PC-3 (cell line): ENCODE results near the gene CNTN2. TPM values are rescaled to one million over a fixed set of nuclear protein-coding genes. Genes with fewer than 3 reads are reported as not detected.

Experiments
- ATAC-seq: fragments of 200-7000 bp; cut with Tn5 transposase; 2 replicates; pipeline ENCODE4 v1.9.1; 2020; ENCODE audit warnings: mild to moderate bottlenecking, moderate library complexity
- BruUV-seq: library from RNA; stranded (reverse); fragments of 400-500 nt; replicated peaks from 2 replicates; lab custom pipeline; 2021; lab: Mats Ljungman, UMichigan
- CTCF ChIA-PET: fragments of 300-600 bp; sonication (Branson Sonifier 250); formaldehyde crosslinking; loops from one replicate; lab custom pipeline; 2022; ENCODE audit warnings: antibody characterized with exemption; lab: Charles Lee
- POLR2A ChIA-PET: fragments of 300-600 bp; sonication (Branson Sonifier 250); formaldehyde crosslinking; loops from one replicate; lab custom pipeline; 2022; ENCODE audit warnings: antibody characterized with exemption; ENCODE audit not compliant: unreplicated experiment; lab: Charles Lee
- DNase-seq: peaks from one replicate; pipeline ENCODE4 v3.0.0-alpha.2; 2015
- H2AFZ ChIP-seq: fragments of 300-600 bp; sonication (generic); 2 replicates; pipeline ENCODE4 v1.6.0; 2016; ENCODE audit warnings: antibody characterized with exemption, low read length
- H3F3A ChIP-seq: fragments of 300-600 bp; sonication (generic); one replicate; pipeline ENCODE4 v1.6.0; 2017; ENCODE audit warnings: antibody characterized with exemption, low read length, control low read depth, mild to moderate bottlenecking; ENCODE audit not compliant: unreplicated experiment
- H3K27ac ChIP-seq: fragments of 300-600 bp; sonication (generic); 2 replicates; pipeline ENCODE4 v1.5.1; 2016; ENCODE audit warnings: mild to moderate bottlenecking, low read length
- H3K27me3 ChIP-seq: fragments of 300-600 bp; sonication (generic); 2 replicates; pipeline ENCODE4 v1.6.1; 2016; ENCODE audit warnings: low read length, mixed read lengths
- H3K36me3 ChIP-seq: fragments of 300-600 bp; sonication (generic); 2 replicates; pipeline ENCODE4 v1.6.1; 2016; ENCODE audit warnings: low read depth, mixed run types, low read length, mixed read lengths
- H3K4me1 ChIP-seq: fragments of 300-600 bp; sonication (generic); 2 replicates; pipeline ENCODE4 v1.5.1; 2016; ENCODE audit warnings: low read length; ENCODE audit not compliant: insufficient read depth
- H3K4me2 ChIP-seq: fragments of 300-600 bp; sonication (generic); 2 replicates; pipeline ENCODE4 v1.6.0; 2016; ENCODE audit warnings: low read length
- H3K4me3 ChIP-seq: fragments of 300-600 bp; sonication (generic); 2 replicates; pipeline ENCODE4 v1.5.1; 2016; ENCODE audit warnings: mild to moderate bottlenecking, low read length, mixed read lengths
- H3K79me2 ChIP-seq: fragments of 300-600 bp; sonication (generic); 2 replicates; pipeline ENCODE4 v1.6.1; 2017; ENCODE audit warnings: low read length, mixed read lengths
- H3K9ac ChIP-seq: fragments of 300-600 bp; sonication (generic); 2 replicates; pipeline ENCODE4 v1.6.0; 2016; ENCODE audit warnings: mild to moderate bottlenecking, low read length
- H3K9me2 ChIP-seq: fragments of 300-600 bp; sonication (generic); replicated peaks from 2 replicates; pipeline ENCODE4 v1.6.1; 2016; ENCODE audit warnings: mixed run types, low read length, mixed read lengths
- H3K9me3 ChIP-seq: fragments of 300-600 bp; sonication (generic); 2 replicates; pipeline ENCODE4 v1.6.1; 2016; ENCODE audit warnings: low read length, mixed read lengths
- H4K20me1 ChIP-seq: fragments of 300-600 bp; sonication (generic); 2 replicates; pipeline ENCODE4 v1.6.1; 2016; ENCODE audit warnings: low read length, mixed read lengths
- CTCF ChIP-seq: fragments of 300-600 bp; sonication (generic); conservative IDR thresholded peaks from 2 replicates; pipeline ENCODE4 v1.5.1; 2017; ENCODE audit warnings: antibody characterized with exemption, low read depth, mild to moderate bottlenecking, low read length
- EZH2 ChIP-seq: fragments of 300-600 bp; sonication (generic); IDR thresholded peaks from one replicate; pipeline ENCODE4 v1.6.1; 2017; ENCODE audit warnings: antibody characterized with exemption, mild to moderate bottlenecking, low read length; ENCODE audit not compliant: unreplicated experiment
- EZH2phosphoT487 ChIP-seq: fragments of 300-600 bp; sonication (generic); IDR thresholded peaks from 2 replicates; pipeline ENCODE4 v1.6.1; 2018; ENCODE audit warnings: mild to moderate bottlenecking, antibody characterized with exemption, low read length, borderline replicate concordance
- intact Hi-C: fragments of 100-400 bp; cut with micrococcal nuclease; formaldehyde crosslinking; loops from 2 replicates; pipeline ENCODE4 v1.9.0; 2023
- total RNA-seq: library from RNA; depleted of rRNA; stranded (reverse); fragments of >200 nt; gene quantifications from 2 replicates; pipeline ENCODE4 v1.2.3, GENCODE V29; 2014

Gene CNTN2
- total RNA-seq, 1 experiment from 2014 or later = 0.07 TPM

GRCh38 chr1:204996981-204997380 lies 46.0 kb upstream of the CNTN2 start:
- CTCF ChIA-PET = interaction anchor here (1.3 kb wide), 1 partner anchor 65 kb away, joined by 5 read pairs; no protein-coding TSS in a partner anchor
- Histone ChIP-seq H3K9me3 (no peaks in the 10 kb centered on the region), H3K9ac (no peak overlapping the region), H3K27me3 (peaks cover 95% of the 10 kb centered on the region), H3K79me2 (no peaks in the 10 kb centered on the region), H3K4me1 (no peaks in the 10 kb centered on the region), H3F3A (no peaks in the 10 kb centered on the region), H4K20me1 (no peaks in the 10 kb centered on the region), H3K9me2 (no peaks in the 10 kb centered on the region), H3K27ac (no peak overlapping the region), H3K4me2 (no peak overlapping the region), H2AFZ (no peak overlapping the region), H3K36me3 (no peaks in the 10 kb centered on the region), H3K4me3 (no peak overlapping the region)
- BruUV-seq = no TSS peak
- TF ChIP-seq CTCF (no peak), EZH2phosphoT487 (no peak), EZH2 (no peak)
- intact Hi-C loops = loop anchor here (10.0 kb wide), 1 partner anchor 148 kb away; no protein-coding TSS in a partner anchor
- POLR2A ChIA-PET = no interaction called here
- ATAC-seq (no peak), DNase-seq (no peak)

GRCh38 chr1:204997591-204998355 lies 45.2 kb upstream of the CNTN2 start:
- Histone ChIP-seq H3K4me3 (no peak overlapping the region), H3F3A (no peaks in the 10 kb centered on the region), H3K79me2 (no peaks in the 10 kb centered on the region), H3K27ac (no peak overlapping the region), H3K27me3 (peaks cover 95% of the 10 kb centered on the region), H4K20me1 (no peaks in the 10 kb centered on the region), H3K9me3 (no peaks in the 10 kb centered on the region), H3K9me2 (no peaks in the 10 kb centered on the region), H3K4me2 (no peak overlapping the region), H2AFZ (no peak overlapping the region), H3K9ac (no peak overlapping the region), H3K4me1 (no peaks in the 10 kb centered on the region), H3K36me3 (no peaks in the 10 kb centered on the region)
- intact Hi-C loops = loop anchor here (10.0 kb wide), 1 partner anchor 147 kb away; no protein-coding TSS in a partner anchor
- no TSS peak for BruUV-seq
- ATAC-seq (no peak), DNase-seq (no peak)
- TF ChIP-seq EZH2phosphoT487 (no peak), EZH2 (no peak), CTCF (no peak)
- ChIA-PET CTCF (interaction anchor here (0.7 to 1.3 kb wide), 2 partner anchors 49 to 64 kb away, joined by 4 to 5 read pairs; no protein-coding TSS in a partner anchor), POLR2A (no interaction called here)

GRCh38 chr1:205001162-205001561 lies 41.9 kb upstream of the CNTN2 start:
- Histone ChIP-seq H3K9me2 (no peaks in the 10 kb centered on the region), H3K36me3 (no peaks in the 10 kb centered on the region), H3K4me3 (no peak overlapping the region), H3K4me2 (no peak overlapping the region), H3K4me1 (no peaks in the 10 kb centered on the region), H4K20me1 (no peaks in the 10 kb centered on the region), H3K27me3 (peaks cover 99% of the 10 kb centered on the region), H2AFZ (no peak overlapping the region), H3K9ac (no peak overlapping the region), H3F3A (no peaks in the 10 kb centered on the region), H3K9me3 (no peaks in the 10 kb centered on the region), H3K27ac (no peak overlapping the region), H3K79me2 (no peaks in the 10 kb centered on the region)
- ChIA-PET POLR2A (no interaction called here), CTCF (interaction anchor here (1.3 kb wide), 1 partner anchor 60 kb away, joined by 3 read pairs; no protein-coding TSS in a partner anchor)
- ATAC-seq (no peak), DNase-seq (no peak)
- BruUV-seq = no TSS peak
- TF ChIP-seq EZH2 (no peak), CTCF (no peak), EZH2phosphoT487 (no peak)
- intact Hi-C loops = no loop called here
